Neural cell (in vitro differentiated cells): ENCODE results near the gene OCIAD1. TPM values are rescaled to one million over a fixed set of nuclear protein-coding genes. Genes with fewer than 3 reads are reported as not detected.
"Not testable (repeated sequence)": the region's sequence is repeated elsewhere in the genome, so short reads cannot be mapped to it uniquely, and the experiment has no call there.

Source experiments
- H2AFZ ChIP-seq: fragments of 200-600, 300-800 bp; sonication (generic), shearing (Covaris generic); 2 replicates; pipeline ENCODE4 v1.6.0; 2014; ENCODE audit warnings: low read depth, mild to moderate bottlenecking, antibody characterized with exemption, low read length, moderate library complexity
- H3F3A ChIP-seq: fragments of 200-600 bp; shearing (Covaris generic); 2 replicates; pipeline ENCODE4 v1.6.1; 2016; ENCODE audit warnings: mild to moderate bottlenecking, moderate library complexity, mixed read lengths, antibody characterized with exemption, low read length; ENCODE audit not compliant: insufficient read depth, poor library complexity, severe bottlenecking
- H3K27ac ChIP-seq: fragments of 200-600, 300-800 bp; sonication (generic), shearing (Covaris generic); 2 replicates; pipeline ENCODE4 v1.5.1; 2014; ENCODE audit warnings: mild to moderate bottlenecking, low read length, moderate library complexity
- H3K27me3 ChIP-seq: fragments of 300-800, 200-600 bp; sonication (generic), shearing (Covaris generic); 2 replicates; pipeline ENCODE4 v1.6.0; 2014; ENCODE audit warnings: mild to moderate bottlenecking, low read depth, low read length, moderate library complexity; ENCODE audit not compliant: insufficient read depth
- H3K36me3 ChIP-seq: fragments of 300-800, 200-600 bp; sonication (generic), shearing (Covaris generic); 2 replicates; pipeline ENCODE4 v1.5.1; 2014; ENCODE audit warnings: mild to moderate bottlenecking, antibody characterized with exemption, low read length, moderate library complexity; ENCODE audit not compliant: insufficient read depth
- H3K4me2 ChIP-seq: fragments of 300-800, 200-600 bp; sonication (generic), shearing (Covaris generic); 2 replicates; pipeline ENCODE4 v1.6.0; 2014; ENCODE audit warnings: mild to moderate bottlenecking, low read length
- H3K4me3 ChIP-seq: fragments of 300-800, 200-600 bp; sonication (generic), shearing (Covaris generic); 2 replicates; pipeline ENCODE4 v1.5.1; 2014; ENCODE audit warnings: mild to moderate bottlenecking, low read length, moderate library complexity
- H3K79me2 ChIP-seq: fragments of 200-600 bp; shearing (Covaris generic); replicated peaks from 2 replicates; pipeline ENCODE4 v1.6.0; 2014; ENCODE audit warnings: mild to moderate bottlenecking, low read length, moderate library complexity; ENCODE audit not compliant: insufficient read depth
- H3K9ac ChIP-seq: fragments of 300-800, 200-600 bp; sonication (generic), shearing (Covaris generic); 2 replicates; pipeline ENCODE4 v1.6.1; 2016; ENCODE audit warnings: mild to moderate bottlenecking, low read length, mixed read lengths
- H3K9me2 ChIP-seq: fragments of 200-600 bp; shearing (Covaris generic); 2 replicates; pipeline ENCODE4 v1.6.1; 2016; ENCODE audit warnings: mild to moderate bottlenecking, low read length, mixed read lengths; ENCODE audit not compliant: insufficient read depth
- H3K9me3 ChIP-seq: fragments of 200-600, 300-800 bp; sonication (generic), shearing (Covaris generic); 2 replicates; pipeline ENCODE4 v1.6.1; 2016; ENCODE audit warnings: mild to moderate bottlenecking, mixed run types, low read length, moderate library complexity, mixed read lengths
- H4K20me1 ChIP-seq: fragments of 200-600 bp; shearing (Covaris generic); 2 replicates; pipeline ENCODE4 v1.6.1; 2016; ENCODE audit warnings: mild to moderate bottlenecking, mixed run types; ENCODE audit not compliant: insufficient read depth
- CTCF ChIP-seq: fragments of 450-650 bp; IDR thresholded peaks from 2 replicates; pipeline ENCODE4 v1.5.1; 2014; ENCODE audit warnings: antibody characterized with exemption, mild to moderate bottlenecking, moderate library complexity; ENCODE audit not compliant: poor library complexity, severe bottlenecking
- EP300 ChIP-seq: fragments of 450-650 bp; conservative IDR thresholded peaks from 2 replicates; pipeline ENCODE4 v1.6.1; 2014; ENCODE audit warnings: antibody characterized with exemption, mild to moderate bottlenecking, moderate library complexity; ENCODE audit not compliant: poor library complexity, severe bottlenecking
- EZH2 ChIP-seq: fragments of 200-600, 300-800 bp; shearing (Covaris generic), sonication (generic); IDR thresholded peaks from 2 replicates; pipeline ENCODE4 v1.6.1; 2014; ENCODE audit warnings: antibody characterized with exemption, low read length, borderline replicate concordance, mild to moderate bottlenecking; ENCODE audit not compliant: insufficient read depth, poor library complexity, severe bottlenecking
- MXI1 ChIP-seq: fragments of 450-650 bp; conservative IDR thresholded peaks from 2 replicates; pipeline ENCODE4 v1.6.1; 2014; ENCODE audit warnings: antibody characterized with exemption, mild to moderate bottlenecking; ENCODE audit not compliant: poor library complexity, severe bottlenecking
- POLR2AphosphoS5 ChIP-seq: IDR thresholded peaks from 2 replicates; pipeline ENCODE4 v1.6.1; 2012
- RAD21 ChIP-seq: fragments of 450-650 bp; conservative IDR thresholded peaks from 2 replicates; pipeline ENCODE4 v1.6.1; 2014; ENCODE audit warnings: antibody characterized with exemption, mild to moderate bottlenecking, moderate library complexity
- SMC3 ChIP-seq: fragments of 450-650 bp; conservative IDR thresholded peaks from 2 replicates; pipeline ENCODE4 v1.6.1; 2014; ENCODE audit warnings: antibody characterized with exemption, mild to moderate bottlenecking, moderate library complexity; ENCODE audit not compliant: poor library complexity
- TAF1 ChIP-seq: IDR thresholded peaks from 2 replicates; pipeline ENCODE4 v1.6.1; 2012; ENCODE audit warnings: low read depth
- polyA plus RNA-seq: library from polyadenylated mRNA; depleted of rRNA; stranded (reverse); fragments of >200 nt; gene quantifications from 2 replicates; pipeline ENCODE4 v1.2.3, GENCODE V29; 2014
- TF ChIP-seq, protein P1 (sequence below): IDR thresholded peaks from 2 replicates; pipeline ENCODE4 v1.6.1; 2012; ENCODE audit warnings: borderline replicate concordance

OCIAD1 gene
- polyA plus RNA-seq, 1 donor from 2014 or later, result 449 TPM

DNA sequence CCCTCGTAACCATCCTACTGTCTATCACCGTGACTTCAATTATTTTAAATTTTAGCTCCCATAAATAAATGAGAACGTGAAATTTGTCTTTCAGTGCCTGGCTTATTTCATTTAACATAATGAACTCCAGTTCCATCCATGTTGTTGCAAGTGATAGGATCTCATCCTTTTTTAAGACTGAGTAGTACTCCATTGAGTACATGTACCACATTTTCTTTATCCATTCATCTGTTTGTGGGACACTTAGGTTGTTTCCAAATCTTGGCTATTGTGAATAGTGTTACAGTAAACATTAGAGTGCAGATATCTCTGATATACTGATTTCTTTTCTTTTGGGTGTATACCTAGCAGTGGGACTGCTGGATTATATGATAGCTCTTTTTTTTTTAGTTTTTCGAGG, 32.8 kb downstream of the OCIAD1 start:
- H3K27ac ChIP-seq, result no peak overlapping the region
- H3K4me3 ChIP-seq, result no peak overlapping the region
- H3F3A ChIP-seq, result no peaks in the 10 kb centered on the region
- H3K9me2 ChIP-seq, result no peaks in the 10 kb centered on the region
- H3K4me2 ChIP-seq, result no peak overlapping the region
- no peak overlapping the region for H2AFZ ChIP-seq
- H4K20me1 ChIP-seq, result no peaks in the 10 kb centered on the region
- H3K9me3 ChIP-seq, result no peaks in the 10 kb centered on the region
- peaks cover 5% of the 10 kb centered on the region for H3K36me3 ChIP-seq
- TF ChIP-seq RAD21 (no peak), MXI1 (no peak), CTCF (no peak), TAF1 (no peak), EZH2 (no peak), EP300 (no peak), POLR2AphosphoS5 (no peak), SMC3 (no peak)
- TF ChIP-seq, protein P1, sequence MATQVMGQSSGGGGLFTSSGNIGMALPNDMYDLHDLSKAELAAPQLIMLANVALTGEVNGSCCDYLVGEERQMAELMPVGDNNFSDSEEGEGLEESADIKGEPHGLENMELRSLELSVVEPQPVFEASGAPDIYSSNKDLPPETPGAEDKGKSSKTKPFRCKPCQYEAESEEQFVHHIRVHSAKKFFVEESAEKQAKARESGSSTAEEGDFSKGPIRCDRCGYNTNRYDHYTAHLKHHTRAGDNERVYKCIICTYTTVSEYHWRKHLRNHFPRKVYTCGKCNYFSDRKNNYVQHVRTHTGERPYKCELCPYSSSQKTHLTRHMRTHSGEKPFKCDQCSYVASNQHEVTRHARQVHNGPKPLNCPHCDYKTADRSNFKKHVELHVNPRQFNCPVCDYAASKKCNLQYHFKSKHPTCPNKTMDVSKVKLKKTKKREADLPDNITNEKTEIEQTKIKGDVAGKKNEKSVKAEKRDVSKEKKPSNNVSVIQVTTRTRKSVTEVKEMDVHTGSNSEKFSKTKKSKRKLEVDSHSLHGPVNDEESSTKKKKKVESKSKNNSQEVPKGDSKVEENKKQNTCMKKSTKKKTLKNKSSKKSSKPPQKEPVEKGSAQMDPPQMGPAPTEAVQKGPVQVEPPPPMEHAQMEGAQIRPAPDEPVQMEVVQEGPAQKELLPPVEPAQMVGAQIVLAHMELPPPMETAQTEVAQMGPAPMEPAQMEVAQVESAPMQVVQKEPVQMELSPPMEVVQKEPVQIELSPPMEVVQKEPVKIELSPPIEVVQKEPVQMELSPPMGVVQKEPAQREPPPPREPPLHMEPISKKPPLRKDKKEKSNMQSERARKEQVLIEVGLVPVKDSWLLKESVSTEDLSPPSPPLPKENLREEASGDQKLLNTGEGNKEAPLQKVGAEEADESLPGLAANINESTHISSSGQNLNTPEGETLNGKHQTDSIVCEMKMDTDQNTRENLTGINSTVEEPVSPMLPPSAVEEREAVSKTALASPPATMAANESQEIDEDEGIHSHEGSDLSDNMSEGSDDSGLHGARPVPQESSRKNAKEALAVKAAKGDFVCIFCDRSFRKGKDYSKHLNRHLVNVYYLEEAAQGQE, result no peak
- no peak overlapping the region for H3K9ac ChIP-seq
- no peaks in the 10 kb centered on the region for H3K27me3 ChIP-seq
- H3K79me2 ChIP-seq, result no peaks in the 10 kb centered on the region

GRCh38 chr4:48864696-48865095, 33.8 kb downstream of the OCIAD1 start:
- not testable (repeated sequence) for H3K36me3 ChIP-seq, H3K4me2 ChIP-seq, H3F3A ChIP-seq, H3K9me2 ChIP-seq, H3K4me3 ChIP-seq, H3K9ac ChIP-seq, H3K79me2 ChIP-seq, H2AFZ ChIP-seq, H3K9me3 ChIP-seq, H3K27ac ChIP-seq, H4K20me1 ChIP-seq, H3K27me3 ChIP-seq

GRCh38 chr4:48877827-48878535, 47.1 kb downstream of the OCIAD1 start:
- Histone ChIP-seq H3K9ac (no peak overlapping the region), H3F3A (no peaks in the 10 kb centered on the region), H4K20me1 (no peaks in the 10 kb centered on the region), H3K9me3 (no peaks in the 10 kb centered on the region), H3K9me2 (no peaks in the 10 kb centered on the region), H3K27me3 (no peaks in the 10 kb centered on the region), H3K4me2 (no peak overlapping the region), H3K36me3 (no peaks in the 10 kb centered on the region), H3K79me2 (no peaks in the 10 kb centered on the region), H3K27ac (no peak overlapping the region), H2AFZ (no peak overlapping the region), H3K4me3 (no peak overlapping the region)
- TF ChIP-seq TAF1 (no peak), MXI1 (no peak), POLR2AphosphoS5 (no peak)
- TF ChIP-seq, protein P1, result no peak
